SW 1271 (cell line): Measurements from ENCODE around the gene AP3B1.
"Not testable (repeated sequence)": the region's sequence is repeated elsewhere in the genome, so short reads cannot be mapped to it uniquely, and the experiment has no call there.

Experiments used
- DNase-seq, 2 experiments: peaks; one replicate each; lab custom pipeline; 2025; lab: John Stamatoyannopoulos, UW

The AP3B1 gene

GRCh38 chr5:78243639-78244038 lies 50.9 kb downstream of the AP3B1 start:
- DNase-seq, result no peak

GRCh38 chr5:78243091-78243490 lies 51.4 kb downstream of the AP3B1 start:
- no peak for DNase-seq

GRCh38 chr5:78242001-78242400 lies 52.5 kb downstream of the AP3B1 start:
- DNase-seq, result no peak

- no peak for DNase-seq
Measured at GRCh38 chr5:78237911-78238310, 56.6 kb downstream of the AP3B1 start.

GRCh38 chr5:78236046-78236445 lies 58.5 kb downstream of the AP3B1 start:
- no peak for DNase-seq

- DNase-seq, result no peak
Measured at GRCh38 chr5:78235289-78235688, 59.2 kb downstream of the AP3B1 start.

- no peak for DNase-seq
Measured at GRCh38 chr5:78234804-78235203, 59.7 kb downstream of the AP3B1 start.

GRCh38 chr5:78232163-78232562 lies 62.3 kb downstream of the AP3B1 start:
- no peak for DNase-seq

- DNase-seq, result no peak
Measured at GRCh38 chr5:78224358-78224757, 70.1 kb downstream of the AP3B1 start.

GRCh38 chr5:78221964-78222451 lies 72.5 kb downstream of the AP3B1 start:
- no peak for DNase-seq

GRCh38 chr5:78221467-78221866 lies 73.0 kb downstream of the AP3B1 start:
- DNase-seq, result no peak

- no peak for DNase-seq
Measured at GRCh38 chr5:78215972-78216371, 78.5 kb downstream of the AP3B1 start.

GRCh38 chr5:78215565-78215964 lies 78.9 kb downstream of the AP3B1 start:
- no peak for DNase-seq

- DNase-seq, result no peak
Measured at GRCh38 chr5:78213799-78214198, 80.7 kb downstream of the AP3B1 start.

GRCh38 chr5:78211052-78211451 lies 83.4 kb downstream of the AP3B1 start:
- no peak for DNase-seq

GRCh38 chr5:78204241-78204640 lies 90.3 kb downstream of the AP3B1 start:
- DNase-seq, result peak in 1 of 2 experiments; percentile 17

GRCh38 chr5:78203815-78204214 lies 90.7 kb downstream of the AP3B1 start:
- DNase-seq, result no peak

- no peak for DNase-seq
Measured at GRCh38 chr5:78190402-78190801, 104.1 kb downstream of the AP3B1 start.

GRCh38 chr5:78188681-78189080 lies 105.8 kb downstream of the AP3B1 start:
- DNase-seq, result not testable (repeated sequence)

- DNase-seq, result no peak
Measured at GRCh38 chr5:78187172-78187571, 107.3 kb downstream of the AP3B1 start.

GRCh38 chr5:78182838-78183237 lies 111.7 kb downstream of the AP3B1 start:
- no peak for DNase-seq

GRCh38 chr5:78178356-78178755 lies 116.1 kb downstream of the AP3B1 start:
- DNase-seq, result no peak

- not testable (repeated sequence) for DNase-seq
Measured at GRCh38 chr5:78170335-78170734, 124.2 kb downstream of the AP3B1 start.

GRCh38 chr5:78162253-78162862 lies 132.1 kb downstream of the AP3B1 start:
- DNase-seq, result peak in 1 of 2 experiments; percentile 55
